ENCODE results near the gene ZNF718. TPM values are rescaled to one million over a fixed set of nuclear protein-coding genes. Genes with fewer than 3 reads are reported as not detected.

The ZNF718 gene
- total and polyA plus RNA-seq, 10 of the 15 experiments (the other 5 are each of a cell fraction or from before 2014, with no cell fraction given): 1.1 to 7.0 (median 3.9) TPM

DNA sequence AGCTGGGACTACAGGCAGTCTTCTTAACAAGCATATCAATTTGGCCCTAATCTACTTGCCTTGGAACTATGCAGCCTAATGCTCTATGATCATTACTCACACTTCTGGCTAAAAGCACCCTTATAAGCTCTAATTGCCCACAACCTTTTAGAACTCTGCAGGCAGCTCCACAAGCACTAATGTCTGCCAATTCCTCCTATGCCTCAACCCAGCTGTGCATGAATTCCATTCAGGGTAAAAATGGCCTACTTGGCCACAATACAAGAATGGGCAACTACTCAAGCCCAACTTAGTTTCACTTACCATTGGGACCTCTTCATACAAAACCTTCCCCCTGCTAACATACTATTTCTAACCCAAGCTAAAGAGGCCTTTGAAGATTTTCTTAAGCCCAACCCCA lies 51.7 kb downstream of the ZNF718 start:
- POLR2A ChIA-PET: no interaction called here
- Histone ChIP-seq H3K27me3 (replicated peaks in 1 of 2; ENCODE audit: control insufficient read depth in 2 of 2, insufficient read depth in 2 of 2, low read length in 1 of 2) (no peaks in the 10 kb centered on the region), H3K9ac (ENCODE audit: control insufficient read depth, insufficient read depth, low read length) (no peak overlapping the region), H3K4me3 (no peak overlapping the region), H3K4me2 (ENCODE audit: control insufficient read depth, insufficient read depth) (no peak overlapping the region), H3K36me3 (ENCODE audit: control insufficient read depth in 2 of 2, insufficient read depth in 2 of 2, low read length in 1 of 2) (no peaks in the 10 kb centered on the region), H3K27ac (ENCODE audit: control insufficient read depth, insufficient read depth) (no peak overlapping the region), H3K79me2 (ENCODE audit: control insufficient read depth, insufficient read depth, low read length) (no peaks in the 10 kb centered on the region), H3K4me1 (ENCODE audit: control insufficient read depth, insufficient read depth, low read length) (no peaks in the 10 kb centered on the region), H4K20me1 (ENCODE audit: control insufficient read depth, insufficient read depth) (no peaks in the 10 kb centered on the region), H3K9me3 (replicated peaks; ENCODE audit: control insufficient read depth, insufficient read depth, low read length) (peaks cover 13% of the 10 kb centered on the region; the same call in 2 of the 3 replicates), H2AFZ (ENCODE audit: control insufficient read depth, low read depth, low read length) (no peak overlapping the region)
- RAD21 ChIA-PET (ENCODE audit: unreplicated experiment): no interaction called here
- DNase-seq (ENCODE audit: low read depth, low spot score) (no peak), FAIRE-seq (no peak), ATAC-seq (no peak)
- SMC1A ChIA-PET (ENCODE audit: uncharacterized antibody, unreplicated experiment): no interaction called here
- no TSS peak for BruUV-seq (replicated peaks)
- intact Hi-C loops (cut with micrococcal nuclease; ENCODE audit: unreplicated experiment) (no loop called here), in situ Hi-C loops (cut with MboI) (no loop called here)
- TF ChIP-seq PKNOX1 (IDR thresholded peaks at IDR 0.05) (no peak), PBX3 (IDR thresholded peaks at IDR 0.05; ENCODE audit: insufficient replicate concordance, low read depth, low read length) (no peak), CREB1 (IDR thresholded peaks at IDR 0.05; ENCODE audit: low read depth) (no peak), ZNF24 (IDR thresholded peaks at IDR 0.05) (no peak), IKZF1 (conservative IDR thresholded peaks at IDR 0.05) (no peak), BMI1 (IDR thresholded peaks at IDR 0.05; ENCODE audit: borderline replicate concordance) (no peak), ZBTB40 (IDR thresholded peaks at IDR 0.05; ENCODE audit: borderline replicate concordance) (no peak), BRCA1 (IDR thresholded peaks at IDR 0.05; ENCODE audit: low read depth, low read length) (no peak), STAT3 (IDR thresholded peaks at IDR 0.05; ENCODE audit: low read depth, low read length) (no peak)
- TF ChIP-seq, protein P1, sequence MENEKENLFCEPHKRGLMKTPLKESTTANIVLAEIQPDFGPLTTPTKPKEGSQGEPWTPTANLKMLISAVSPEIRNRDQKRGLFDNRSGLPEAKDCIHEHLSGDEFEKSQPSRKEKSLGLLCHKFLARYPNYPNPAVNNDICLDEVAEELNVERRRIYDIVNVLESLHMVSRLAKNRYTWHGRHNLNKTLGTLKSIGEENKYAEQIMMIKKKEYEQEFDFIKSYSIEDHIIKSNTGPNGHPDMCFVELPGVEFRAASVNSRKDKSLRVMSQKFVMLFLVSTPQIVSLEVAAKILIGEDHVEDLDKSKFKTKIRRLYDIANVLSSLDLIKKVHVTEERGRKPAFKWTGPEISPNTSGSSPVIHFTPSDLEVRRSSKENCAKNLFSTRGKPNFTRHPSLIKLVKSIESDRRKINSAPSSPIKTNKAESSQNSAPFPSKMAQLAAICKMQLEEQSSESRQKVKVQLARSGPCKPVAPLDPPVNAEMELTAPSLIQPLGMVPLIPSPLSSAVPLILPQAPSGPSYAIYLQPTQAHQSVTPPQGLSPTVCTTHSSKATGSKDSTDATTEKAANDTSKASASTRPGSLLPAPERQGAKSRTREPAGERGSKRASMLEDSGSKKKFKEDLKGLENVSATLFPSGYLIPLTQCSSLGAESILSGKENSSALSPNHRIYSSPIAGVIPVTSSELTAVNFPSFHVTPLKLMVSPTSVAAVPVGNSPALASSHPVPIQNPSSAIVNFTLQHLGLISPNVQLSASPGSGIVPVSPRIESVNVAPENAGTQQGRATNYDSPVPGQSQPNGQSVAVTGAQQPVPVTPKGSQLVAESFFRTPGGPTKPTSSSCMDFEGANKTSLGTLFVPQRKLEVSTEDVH (IDR thresholded peaks at IDR 0.05; ENCODE audit: low read depth, partially characterized antibody): no peak
- CTCF ChIA-PET: no interaction called here

All from GM12878 (cell line).